GM19397 (cell line): ENCODE data around the gene PEAR1.

Source experiments
- ATAC-seq: cut with Tn5 transposase; IDR thresholded peaks from one replicate; pipeline ENCODE4 v1.9.1; 2021; ENCODE audit warnings: mild to moderate bottlenecking, moderate library complexity; ENCODE audit not compliant: unreplicated experiment

Gene PEAR1

GRCh38 chr1:156893048-156893953 lies at the start of gene PEAR1:
Gene PEAR1, plus strand, starts transcription at chr1:156893718. Its CDS starts 10,209 bp downstream, at chr1:156903927.
- ATAC-seq = no peak

- no peak for ATAC-seq
Observed at GRCh38 chr1:156844102-156844501, 49.4 kb upstream of the PEAR1 start.

- ATAC-seq = no peak
Observed at GRCh38 chr1:156844638-156845037, 48.9 kb upstream of the PEAR1 start.

- ATAC-seq = no peak
Observed at GRCh38 chr1:156845055-156845952, 48.2 kb upstream of the PEAR1 start.

DNA sequence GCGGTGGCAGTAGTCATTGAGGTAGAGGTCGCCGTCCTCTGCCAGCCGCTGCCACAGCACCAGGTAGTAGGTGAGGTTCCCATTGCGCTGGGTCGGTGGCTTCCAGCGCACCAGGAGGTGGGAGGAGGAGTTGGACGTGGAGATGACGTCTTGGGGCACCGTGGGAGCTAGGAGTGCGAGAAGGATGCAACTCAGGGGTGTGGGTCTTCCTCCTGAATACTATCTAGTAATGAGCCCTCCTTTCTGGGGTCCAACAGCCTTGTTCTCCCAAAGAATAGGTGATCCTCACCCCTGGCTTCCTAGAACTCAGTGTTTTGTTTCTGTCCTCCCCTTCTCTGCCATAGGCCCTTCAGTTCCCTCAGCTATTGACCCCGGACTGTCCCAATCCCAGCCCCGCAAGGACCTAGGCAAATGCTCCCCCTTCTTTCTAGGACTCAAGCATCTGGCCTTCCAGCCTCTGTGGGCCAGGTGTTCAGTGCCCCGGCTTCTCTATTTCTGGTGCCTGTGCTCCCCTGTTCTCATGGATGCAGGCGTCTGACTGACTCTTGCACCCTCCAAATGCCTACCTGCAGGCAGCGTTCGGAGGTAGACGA lies 47.5 kb upstream of the PEAR1 start:
- ATAC-seq = no peak

DNA sequence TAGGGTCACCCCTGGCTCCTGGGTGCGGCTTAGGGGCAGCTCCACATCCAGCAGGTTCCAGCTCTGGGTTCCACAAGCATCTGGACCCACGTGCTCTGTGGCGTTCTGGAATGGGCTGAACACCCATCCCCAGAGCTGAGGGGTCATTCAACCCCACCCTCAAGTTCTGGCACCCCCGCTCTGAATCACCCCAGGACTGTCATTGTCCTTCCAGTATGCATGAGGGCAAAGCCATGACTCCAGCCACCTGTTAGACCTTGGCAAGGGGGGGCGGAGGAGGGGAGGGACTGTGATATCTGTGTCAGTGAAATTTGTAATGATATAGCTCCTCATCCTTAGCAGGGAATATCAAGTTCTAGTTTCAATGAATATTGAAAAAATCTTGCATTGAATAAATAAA lies 46.9 kb upstream of the PEAR1 start:
- ATAC-seq = no peak

DNA sequence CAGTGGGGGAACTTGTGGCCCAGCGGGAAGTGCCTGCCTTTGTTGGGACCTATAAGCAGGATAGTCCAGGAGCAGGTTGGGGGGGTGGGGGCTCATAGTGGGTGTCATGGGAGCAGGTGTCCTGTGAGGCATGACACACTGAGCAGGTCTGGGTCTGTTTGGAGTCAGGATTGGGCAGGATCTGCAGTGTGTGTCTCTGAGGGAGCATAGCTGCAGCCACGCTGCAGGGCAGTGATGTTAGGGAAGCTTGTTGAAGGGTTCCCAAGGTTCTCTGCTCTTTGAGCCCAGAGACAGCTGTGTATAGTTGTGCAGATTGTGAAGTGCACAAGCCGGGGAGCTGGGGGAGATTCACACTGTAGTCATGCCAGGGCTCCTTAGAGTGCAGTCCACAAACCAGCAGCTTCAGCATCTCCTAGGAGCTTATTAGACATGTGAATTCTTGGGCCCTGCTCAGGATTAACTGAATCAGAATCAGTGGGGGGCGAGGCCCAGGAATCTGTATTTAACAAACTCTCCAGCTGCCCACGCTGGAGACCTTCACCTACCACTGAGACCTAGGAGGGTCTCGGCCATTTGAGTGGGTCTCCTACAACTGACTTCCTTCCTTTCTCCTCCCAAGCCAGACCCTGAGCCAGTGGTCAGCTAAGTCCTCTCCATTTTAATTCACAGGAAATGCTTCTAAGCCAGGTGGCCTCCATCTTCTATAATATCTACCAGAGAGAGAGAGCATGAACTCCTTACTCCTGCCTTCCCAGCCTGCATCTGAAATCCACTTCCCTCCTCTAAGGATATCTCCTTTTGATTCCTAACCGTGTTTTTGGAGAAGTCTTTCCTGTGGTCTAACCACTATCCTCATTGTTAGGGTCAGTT lies 45.7 kb upstream of the PEAR1 start:
- ATAC-seq = no peak

DNA sequence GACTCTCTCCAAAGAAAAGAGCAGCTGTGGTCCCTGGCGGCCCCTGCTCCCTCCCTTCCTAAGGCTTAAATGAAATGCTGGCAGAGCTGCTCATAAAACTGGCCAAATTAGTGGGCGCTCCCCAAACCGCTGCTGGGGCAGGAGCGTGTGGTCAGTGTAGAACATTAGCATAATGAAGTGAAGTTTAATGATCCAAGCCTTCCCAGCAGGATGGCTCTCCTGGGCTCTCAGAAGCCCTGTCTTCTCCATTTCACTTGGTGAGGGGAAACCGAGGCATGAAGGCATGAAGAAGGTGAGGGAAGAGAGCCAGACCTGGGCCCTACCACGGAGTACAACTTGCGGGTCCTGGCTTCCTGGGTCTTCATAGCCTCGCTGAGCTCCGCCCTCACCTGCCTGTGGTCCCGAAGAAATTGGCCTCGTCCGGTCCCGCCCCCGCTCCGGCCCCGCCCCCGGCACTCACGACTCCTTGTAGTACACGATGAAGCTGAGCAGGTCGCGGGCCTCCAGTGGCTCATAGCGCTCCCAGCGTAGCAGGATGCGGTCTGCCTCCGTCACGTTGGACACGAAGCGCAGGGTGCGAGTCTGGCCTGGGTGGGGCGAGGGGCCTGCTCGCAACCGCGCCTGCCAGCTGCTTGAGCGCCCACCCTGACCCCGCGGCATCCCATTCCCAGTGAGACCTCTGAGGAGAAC lies 44.9 kb upstream of the PEAR1 start:
- ATAC-seq = no peak

DNA sequence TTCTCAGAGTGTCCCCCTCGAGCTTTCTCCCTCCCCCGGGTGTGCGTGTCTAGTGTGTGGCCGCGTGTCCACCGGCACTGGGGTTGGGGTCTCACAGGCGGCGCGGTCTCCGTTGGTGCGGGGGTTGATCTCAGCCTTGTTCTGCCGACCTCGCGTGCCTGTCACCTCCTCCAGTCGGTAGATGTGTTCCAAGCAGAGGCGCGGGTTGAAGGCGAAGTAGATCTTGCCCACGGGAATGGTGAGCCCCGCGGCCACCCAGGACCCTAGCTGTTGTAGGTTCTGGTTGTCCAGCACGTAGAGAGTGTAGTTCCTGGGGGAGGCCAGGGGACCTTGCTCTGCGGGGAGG lies 44.4 kb upstream of the PEAR1 start:
- no peak for ATAC-seq

- ATAC-seq = no peak
Observed at GRCh38 chr1:156851779-156852417, 41.6 kb upstream of the PEAR1 start.

- no peak for ATAC-seq
Observed at GRCh38 chr1:156852418-156852874, 41.1 kb upstream of the PEAR1 start.

DNA sequence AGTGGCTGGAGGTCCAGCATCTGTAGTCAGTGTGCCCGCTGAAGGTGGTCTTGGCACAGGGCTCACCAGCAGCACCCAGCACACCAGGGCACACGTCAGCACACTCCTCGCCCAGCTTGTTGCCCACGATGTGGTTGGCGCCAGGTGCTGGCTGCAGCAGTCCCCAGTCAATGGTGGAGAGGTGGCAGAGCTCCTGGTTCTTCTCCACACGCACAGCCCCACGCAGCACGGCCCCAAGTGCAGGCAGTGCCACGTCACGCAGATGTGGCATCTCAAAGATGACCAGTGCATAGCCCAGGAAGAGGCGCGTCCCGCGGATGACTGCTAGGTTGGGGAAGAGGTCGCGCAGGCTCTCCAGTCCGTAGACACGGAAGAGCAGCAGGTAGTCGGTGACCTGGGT lies 39.8 kb upstream of the PEAR1 start:
- ATAC-seq = no peak

- no peak for ATAC-seq
Observed at GRCh38 chr1:156854634-156855033, 38.9 kb upstream of the PEAR1 start.

GRCh38 chr1:156856282-156856785 lies 37.2 kb upstream of the PEAR1 start:
- no peak for ATAC-seq

DNA sequence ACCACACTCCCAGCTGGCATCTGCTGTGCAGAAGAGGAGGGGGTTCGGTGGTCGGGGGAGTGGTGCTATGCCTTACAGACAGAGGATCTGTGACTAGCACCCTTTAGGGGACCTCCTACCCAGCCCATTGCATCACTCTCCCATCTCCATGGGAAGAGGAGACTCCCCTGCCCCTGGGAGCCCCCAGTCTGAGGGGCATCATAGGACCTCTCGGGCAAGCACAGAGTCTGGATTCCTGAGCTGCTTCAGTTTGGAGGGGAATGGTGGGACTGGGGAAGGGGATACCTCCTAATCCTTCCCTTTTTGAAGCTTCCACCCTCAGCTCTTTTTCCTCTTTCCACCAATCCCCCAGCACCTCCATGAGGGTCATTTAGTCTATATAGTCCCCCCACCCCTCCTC lies 36.0 kb upstream of the PEAR1 start:
- ATAC-seq = no peak

DNA sequence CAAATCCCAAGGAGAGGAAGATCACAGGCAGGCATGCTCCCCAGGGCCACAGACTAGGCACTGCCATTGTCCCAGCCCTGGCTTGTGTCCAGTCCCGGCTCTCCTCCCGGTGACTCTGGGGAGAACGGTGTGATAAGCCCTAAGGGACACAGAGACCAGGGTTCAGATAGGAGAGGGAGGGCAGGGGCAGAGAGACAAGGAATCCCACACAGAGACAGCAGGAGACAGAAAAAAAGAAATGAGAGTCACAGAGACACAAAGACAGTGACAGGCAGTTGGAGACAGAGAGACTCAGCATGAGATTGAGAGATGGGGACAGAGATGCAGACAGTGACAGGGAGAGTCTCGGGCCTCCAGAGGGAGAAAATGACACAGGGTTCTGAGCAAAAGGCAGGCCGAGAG lies 35.0 kb upstream of the PEAR1 start:
- ATAC-seq = no peak

GRCh38 chr1:156858959-156859522 lies 34.5 kb upstream of the PEAR1 start, which contains the start of gene INSRR:
Gene INSRR, minus strand, starts transcription at chr1:156859117. Its CDS starts 496 bp downstream, at chr1:156858621.
- no peak for ATAC-seq

DNA sequence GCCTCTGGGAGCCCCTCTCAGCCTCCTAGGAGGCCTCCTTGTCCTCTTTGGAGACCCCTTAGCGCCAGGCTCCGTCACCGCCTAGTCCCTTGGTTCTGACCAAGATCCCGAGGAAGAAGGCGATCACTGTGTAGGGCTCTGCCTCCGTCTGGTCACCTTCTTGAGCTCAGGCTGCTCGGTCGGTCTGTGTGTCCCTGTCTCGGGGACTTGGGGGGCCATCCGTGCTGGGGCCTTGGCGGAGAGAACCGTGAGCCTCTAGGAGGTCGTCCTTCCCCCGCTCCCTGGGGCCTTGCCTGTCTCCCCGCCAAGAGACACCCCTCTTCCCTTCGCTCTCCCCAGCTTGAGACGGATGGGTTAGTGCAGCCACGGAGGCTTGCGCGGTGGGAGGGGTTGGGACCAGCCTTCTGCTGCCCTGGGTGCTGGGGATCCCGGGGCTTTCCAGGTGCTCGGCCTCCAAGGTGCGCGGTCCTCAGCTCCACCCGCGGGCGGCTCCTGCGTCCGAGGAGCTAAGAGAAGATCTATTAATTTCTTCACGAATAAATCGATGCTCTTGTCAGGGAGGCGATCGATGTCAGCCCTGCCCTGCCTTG lies 33.9 kb upstream of the PEAR1 start:
- no peak for ATAC-seq
